PC-3 (cell line): ENCODE data around the gene PPP1R9B. TPM values are rescaled to one million over a fixed set of nuclear protein-coding genes. Genes with fewer than 3 reads are reported as not detected.

ENCODE experiments used
- ATAC-seq: fragments of 200-7000 bp; cut with Tn5 transposase; 2 replicates; pipeline ENCODE4 v1.9.1; 2020; ENCODE audit warnings: mild to moderate bottlenecking, moderate library complexity
- BruUV-seq: library from RNA; stranded (reverse); fragments of 400-500 nt; replicated peaks from 2 replicates; lab custom pipeline; 2021; lab: Mats Ljungman, UMichigan
- CTCF ChIA-PET: fragments of 300-600 bp; sonication (Branson Sonifier 250); formaldehyde crosslinking; loops from one replicate; lab custom pipeline; 2022; ENCODE audit warnings: antibody characterized with exemption; lab: Charles Lee
- POLR2A ChIA-PET: fragments of 300-600 bp; sonication (Branson Sonifier 250); formaldehyde crosslinking; loops from one replicate; lab custom pipeline; 2022; ENCODE audit warnings: antibody characterized with exemption; ENCODE audit not compliant: unreplicated experiment; lab: Charles Lee
- DNase-seq: peaks from one replicate; pipeline ENCODE4 v3.0.0-alpha.2; 2015
- H2AFZ ChIP-seq: fragments of 300-600 bp; sonication (generic); 2 replicates; pipeline ENCODE4 v1.6.0; 2016; ENCODE audit warnings: antibody characterized with exemption, low read length
- H3F3A ChIP-seq: fragments of 300-600 bp; sonication (generic); one replicate; pipeline ENCODE4 v1.6.0; 2017; ENCODE audit warnings: antibody characterized with exemption, low read length, control low read depth, mild to moderate bottlenecking; ENCODE audit not compliant: unreplicated experiment
- H3K27ac ChIP-seq: fragments of 300-600 bp; sonication (generic); 2 replicates; pipeline ENCODE4 v1.5.1; 2016; ENCODE audit warnings: mild to moderate bottlenecking, low read length
- H3K27me3 ChIP-seq: fragments of 300-600 bp; sonication (generic); 2 replicates; pipeline ENCODE4 v1.6.1; 2016; ENCODE audit warnings: low read length, mixed read lengths
- H3K36me3 ChIP-seq: fragments of 300-600 bp; sonication (generic); 2 replicates; pipeline ENCODE4 v1.6.1; 2016; ENCODE audit warnings: low read depth, mixed run types, low read length, mixed read lengths
- H3K4me1 ChIP-seq: fragments of 300-600 bp; sonication (generic); 2 replicates; pipeline ENCODE4 v1.5.1; 2016; ENCODE audit warnings: low read length; ENCODE audit not compliant: insufficient read depth
- H3K4me2 ChIP-seq: fragments of 300-600 bp; sonication (generic); 2 replicates; pipeline ENCODE4 v1.6.0; 2016; ENCODE audit warnings: low read length
- H3K4me3 ChIP-seq: fragments of 300-600 bp; sonication (generic); 2 replicates; pipeline ENCODE4 v1.5.1; 2016; ENCODE audit warnings: mild to moderate bottlenecking, low read length, mixed read lengths
- H3K79me2 ChIP-seq: fragments of 300-600 bp; sonication (generic); 2 replicates; pipeline ENCODE4 v1.6.1; 2017; ENCODE audit warnings: low read length, mixed read lengths
- H3K9ac ChIP-seq: fragments of 300-600 bp; sonication (generic); 2 replicates; pipeline ENCODE4 v1.6.0; 2016; ENCODE audit warnings: mild to moderate bottlenecking, low read length
- H3K9me2 ChIP-seq: fragments of 300-600 bp; sonication (generic); replicated peaks from 2 replicates; pipeline ENCODE4 v1.6.1; 2016; ENCODE audit warnings: mixed run types, low read length, mixed read lengths
- H3K9me3 ChIP-seq: fragments of 300-600 bp; sonication (generic); 2 replicates; pipeline ENCODE4 v1.6.1; 2016; ENCODE audit warnings: low read length, mixed read lengths
- H4K20me1 ChIP-seq: fragments of 300-600 bp; sonication (generic); 2 replicates; pipeline ENCODE4 v1.6.1; 2016; ENCODE audit warnings: low read length, mixed read lengths
- EZH2 ChIP-seq: fragments of 300-600 bp; sonication (generic); IDR thresholded peaks from one replicate; pipeline ENCODE4 v1.6.1; 2017; ENCODE audit warnings: antibody characterized with exemption, mild to moderate bottlenecking, low read length; ENCODE audit not compliant: unreplicated experiment
- EZH2phosphoT487 ChIP-seq: fragments of 300-600 bp; sonication (generic); IDR thresholded peaks from 2 replicates; pipeline ENCODE4 v1.6.1; 2018; ENCODE audit warnings: mild to moderate bottlenecking, antibody characterized with exemption, low read length, borderline replicate concordance
- intact Hi-C: fragments of 100-400 bp; cut with micrococcal nuclease; formaldehyde crosslinking; loops from 2 replicates; pipeline ENCODE4 v1.9.0; 2023
- total RNA-seq: library from RNA; depleted of rRNA; stranded (reverse); fragments of >200 nt; gene quantifications from 2 replicates; pipeline ENCODE4 v1.2.3, GENCODE V29; 2014
- TF ChIP-seq, protein P1 (sequence below): fragments of 300-600 bp; sonication (generic); conservative IDR thresholded peaks from 2 replicates; pipeline ENCODE4 v1.5.1; 2017; ENCODE audit warnings: antibody characterized with exemption, low read depth, mild to moderate bottlenecking, low read length

The PPP1R9B gene
- total RNA-seq, 1 experiment from 2014 or later = 67.7 TPM

- intact Hi-C loops = no loop called here
- H3K9me2 ChIP-seq = no peaks in the 10 kb centered on the region
- CTCF ChIA-PET = no interaction called here
- BruUV-seq = no TSS peak
- no peak overlapping the region for H2AFZ ChIP-seq
- peaks cover 15% of the 10 kb centered on the region; the same call in 1 of the 2 replicates for H3K4me1 ChIP-seq
- H3F3A ChIP-seq = no peaks in the 10 kb centered on the region
- POLR2A ChIA-PET = no interaction called here
- no peak overlapping the region for H3K4me2 ChIP-seq
- no peak overlapping the region for H3K9ac ChIP-seq
- H3K79me2 ChIP-seq = no peaks in the 10 kb centered on the region
- H3K9me3 ChIP-seq = no peaks in the 10 kb centered on the region
- no peaks in the 10 kb centered on the region for H3K27me3 ChIP-seq
- TF ChIP-seq EZH2phosphoT487 (no peak), EZH2 (no peak)
- TF ChIP-seq, protein P1, sequence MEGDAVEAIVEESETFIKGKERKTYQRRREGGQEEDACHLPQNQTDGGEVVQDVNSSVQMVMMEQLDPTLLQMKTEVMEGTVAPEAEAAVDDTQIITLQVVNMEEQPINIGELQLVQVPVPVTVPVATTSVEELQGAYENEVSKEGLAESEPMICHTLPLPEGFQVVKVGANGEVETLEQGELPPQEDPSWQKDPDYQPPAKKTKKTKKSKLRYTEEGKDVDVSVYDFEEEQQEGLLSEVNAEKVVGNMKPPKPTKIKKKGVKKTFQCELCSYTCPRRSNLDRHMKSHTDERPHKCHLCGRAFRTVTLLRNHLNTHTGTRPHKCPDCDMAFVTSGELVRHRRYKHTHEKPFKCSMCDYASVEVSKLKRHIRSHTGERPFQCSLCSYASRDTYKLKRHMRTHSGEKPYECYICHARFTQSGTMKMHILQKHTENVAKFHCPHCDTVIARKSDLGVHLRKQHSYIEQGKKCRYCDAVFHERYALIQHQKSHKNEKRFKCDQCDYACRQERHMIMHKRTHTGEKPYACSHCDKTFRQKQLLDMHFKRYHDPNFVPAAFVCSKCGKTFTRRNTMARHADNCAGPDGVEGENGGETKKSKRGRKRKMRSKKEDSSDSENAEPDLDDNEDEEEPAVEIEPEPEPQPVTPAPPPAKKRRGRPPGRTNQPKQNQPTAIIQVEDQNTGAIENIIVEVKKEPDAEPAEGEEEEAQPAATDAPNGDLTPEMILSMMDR = no peak
- no peaks in the 10 kb centered on the region for H3K36me3 ChIP-seq
- no peak overlapping the region for H3K27ac ChIP-seq
- H3K4me3 ChIP-seq = no peak overlapping the region
- ATAC-seq (no peak), DNase-seq (no peak)
- H4K20me1 ChIP-seq = no peaks in the 10 kb centered on the region
Measured at GRCh38 chr17:50106393-50107131, 43.9 kb downstream of the PPP1R9B start.

GRCh38 chr17:50105811-50106210 lies 44.7 kb downstream of the PPP1R9B start:
- Histone ChIP-seq H3K9me3 (no peaks in the 10 kb centered on the region), H3K4me2 (no peak overlapping the region), H3K79me2 (no peaks in the 10 kb centered on the region), H3K27me3 (no peaks in the 10 kb centered on the region), H4K20me1 (no peaks in the 10 kb centered on the region), H3F3A (no peaks in the 10 kb centered on the region), H3K9ac (no peak overlapping the region), H3K27ac (no peak overlapping the region), H3K9me2 (no peaks in the 10 kb centered on the region), H3K36me3 (no peaks in the 10 kb centered on the region), H3K4me1 (peaks cover 15% of the 10 kb centered on the region; the same call in 1 of the 2 replicates), H2AFZ (no peak overlapping the region), H3K4me3 (no peak overlapping the region)
- BruUV-seq = no TSS peak
- TF ChIP-seq EZH2phosphoT487 (no peak), EZH2 (no peak)
- TF ChIP-seq, protein P1 = no peak
- ChIA-PET CTCF (no interaction called here), POLR2A (no interaction called here)
- intact Hi-C loops = no loop called here
- DNase-seq = no peak
- ATAC-seq = no peak

DNA sequence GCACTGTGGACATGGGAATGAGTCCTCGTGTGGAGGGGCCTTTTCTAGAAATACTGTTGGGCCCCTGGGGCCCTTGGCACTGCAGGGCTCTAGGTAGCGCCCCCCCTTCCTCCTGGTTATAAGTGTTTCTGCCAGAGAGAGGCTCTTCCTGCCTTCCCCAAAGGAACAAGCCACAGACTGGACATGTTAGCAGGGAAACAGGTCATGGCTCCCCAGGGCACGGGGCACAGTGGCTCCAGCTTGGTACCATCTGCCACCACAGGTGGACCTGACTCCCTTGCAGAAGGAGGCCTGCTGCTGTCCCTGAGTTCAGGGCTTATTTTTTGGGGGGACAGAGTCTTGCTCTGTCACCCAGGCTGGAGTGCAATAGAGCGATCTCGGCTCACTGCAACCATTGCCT lies 46.5 kb downstream of the PPP1R9B start:
- DNase-seq = no peak
- no peaks in the 10 kb centered on the region for H3K27me3 ChIP-seq
- no peaks in the 10 kb centered on the region for H3K79me2 ChIP-seq
- no peaks in the 10 kb centered on the region for H3K9me2 ChIP-seq
- no peak overlapping the region for H2AFZ ChIP-seq
- no peaks in the 10 kb centered on the region for H3F3A ChIP-seq
- no peaks in the 10 kb centered on the region for H3K9me3 ChIP-seq
- H3K4me1 ChIP-seq = peaks cover 15% of the 10 kb centered on the region; the same call in 1 of the 2 replicates
- POLR2A ChIA-PET = no interaction called here
- H3K4me2 ChIP-seq = no peak overlapping the region
- no peak overlapping the region for H3K4me3 ChIP-seq
- H4K20me1 ChIP-seq = no peaks in the 10 kb centered on the region
- CTCF ChIA-PET = interaction anchor here (0.6 kb wide), 1 partner anchor 40 kb away, joined by 3 read pairs; no protein-coding TSS in a partner anchor
- no peak for TF ChIP-seq EZH2
- TF ChIP-seq EZH2phosphoT487 = no peak
- BruUV-seq = no TSS peak
- H3K36me3 ChIP-seq = no peaks in the 10 kb centered on the region
- H3K9ac ChIP-seq = no peak overlapping the region
- no peak for ATAC-seq
- no peak overlapping the region for H3K27ac ChIP-seq
- intact Hi-C loops = no loop called here
